Large intestine (tissue), 3 donors: ENCODE results near the gene DOP1A. TPM values are rescaled to one million over a fixed set of nuclear protein-coding genes. Genes with fewer than 3 reads are reported as not detected.
"Not testable (repeated sequence)": the region's sequence is repeated elsewhere in the genome, so short reads cannot be mapped to it uniquely, and the experiment has no call there.

Experiments used
- DNase-seq, 2 donors: peaks; one replicate each; pipeline versions ENCODE4 v3.0.0 to v3.0.0-alpha.2; 2013
- H3K27ac ChIP-seq: one replicate; pipeline ENCODE4 v1.5.1; 2013; ENCODE audit warnings: low read length
- H3K27me3 ChIP-seq: 2 replicates; pipeline ENCODE4 v1.6.1; 2013; ENCODE audit warnings: low read length; ENCODE audit not compliant: control insufficient read depth, insufficient read depth
- H3K36me3 ChIP-seq: 2 replicates; pipeline ENCODE4 v1.6.1; 2013; ENCODE audit warnings: low read length; ENCODE audit not compliant: control insufficient read depth, insufficient read depth
- H3K4me1 ChIP-seq: one replicate; pipeline ENCODE4 v1.6.1; 2013; ENCODE audit warnings: low read length; ENCODE audit not compliant: control insufficient read depth, insufficient read depth
- H3K4me3 ChIP-seq: one replicate; pipeline ENCODE4 v1.5.1; 2013; ENCODE audit warnings: low read length
- H3K9me3 ChIP-seq: one replicate; pipeline ENCODE4 v1.6.1; 2013; ENCODE audit warnings: mild to moderate bottlenecking, low read depth, low read length, moderate library complexity; ENCODE audit not compliant: control insufficient read depth
- WGBS: methylation state at CpG from one replicate; pipeline ENCODE4 v1.1.5; 2013; ENCODE audit warnings: low lambda C conversion rate; ENCODE audit not compliant: insufficient coverage; 5-methylcytosine and 5-hydroxymethylcytosine counted together
- polyA plus RNA-seq: library from polyadenylated mRNA; unstranded; fragments of 120-200 nt; gene quantifications from one replicate; pipeline ENCODE4 v1.2.1, GENCODE V29; 2013

The DOP1A gene
- polyA plus RNA-seq, 1 donor, result 31.3 TPM

GRCh38 chr6:83176246-83176645, 108.8 kb downstream of the DOP1A start:
- peaks cover 75% of the 10 kb centered on the region for H3K36me3 ChIP-seq
- no peaks in the 10 kb centered on the region for H3K27me3 ChIP-seq
- H3K9me3 ChIP-seq, result no peaks in the 10 kb centered on the region
- H3K4me1 ChIP-seq, result no peaks in the 10 kb centered on the region
- H3K27ac ChIP-seq, result no peak overlapping the region
- DNase-seq, result no peak
- 100% methylated on average over 2 of the region's 4 CpGs for WGBS
- no peak overlapping the region for H3K4me3 ChIP-seq

GRCh38 chr6:83180426-83180950, 113.0 kb downstream of the DOP1A start:
- Histone ChIP-seq H3K9me3 (no peaks in the 10 kb centered on the region), H3K36me3 (peaks cover 72% of the 10 kb centered on the region), H3K27ac (no peak overlapping the region), H3K4me3 (no peak overlapping the region), H3K4me1 (no peaks in the 10 kb centered on the region), H3K27me3 (no peaks in the 10 kb centered on the region)
- DNase-seq, result no peak

- Histone ChIP-seq H3K4me1 (no peaks in the 10 kb centered on the region), H3K27me3 (no peaks in the 10 kb centered on the region), H3K27ac (no peak overlapping the region), H3K4me3 (no peak overlapping the region), H3K9me3 (no peaks in the 10 kb centered on the region), H3K36me3 (peaks cover 68% of the 10 kb centered on the region)
- no peak for DNase-seq
- no CpG with 5 or more reads among the region's 1 CpG for WGBS
Measured at GRCh38 chr6:83182114-83182513, 114.6 kb downstream of the DOP1A start.

- Histone ChIP-seq H3K27ac (no peak overlapping the region), H3K9me3 (no peaks in the 10 kb centered on the region), H3K36me3 (peaks cover 58% of the 10 kb centered on the region), H3K4me1 (no peaks in the 10 kb centered on the region), H3K27me3 (no peaks in the 10 kb centered on the region), H3K4me3 (no peak overlapping the region)
- 100% methylated on average over 2 of the region's 9 CpGs for WGBS
- peak in 1 of 2 donors; percentile 18 for DNase-seq
Measured at GRCh38 chr6:83183082-83183828, 115.8 kb downstream of the DOP1A start.

- H3K27me3 ChIP-seq, result no peaks in the 10 kb centered on the region
- no CpG with 5 or more reads among the region's 2 CpGs for WGBS
- H3K36me3 ChIP-seq, result peaks cover 58% of the 10 kb centered on the region
- no peaks in the 10 kb centered on the region for H3K9me3 ChIP-seq
- no peak for DNase-seq
- H3K4me3 ChIP-seq, result no peak overlapping the region
- H3K27ac ChIP-seq, result no peak overlapping the region
- H3K4me1 ChIP-seq, result peaks cover 5% of the 10 kb centered on the region
Measured at GRCh38 chr6:83185096-83185495, 117.6 kb downstream of the DOP1A start.

GRCh38 chr6:83188501-83188900, 121.0 kb downstream of the DOP1A start:
- Histone ChIP-seq H3K36me3 (peaks cover 31% of the 10 kb centered on the region), H3K4me1 (peaks cover 14% of the 10 kb centered on the region), H3K27me3 (no peaks in the 10 kb centered on the region), H3K9me3 (no peaks in the 10 kb centered on the region), H3K4me3 (no peak overlapping the region), H3K27ac (no peak overlapping the region)
- no peak for DNase-seq
- WGBS, result 62% methylated on average over 2 of the region's 3 CpGs

- DNase-seq, result peak; percentile 83 to 92
- no peaks in the 10 kb centered on the region for H3K9me3 ChIP-seq
- H3K4me3 ChIP-seq, result no peak overlapping the region
- H3K27ac ChIP-seq, result peak overlapping the region; percentile 71
- no CpG with 5 or more reads among the region's 6 CpGs for WGBS
- peaks cover 14% of the 10 kb centered on the region for H3K4me1 ChIP-seq
- peaks cover 21% of the 10 kb centered on the region for H3K36me3 ChIP-seq
- H3K27me3 ChIP-seq, result no peaks in the 10 kb centered on the region
Measured at GRCh38 chr6:83190626-83191025, 123.2 kb downstream of the DOP1A start.

GRCh38 chr6:83191974-83192373, 124.5 kb downstream of the DOP1A start:
- H3K27me3 ChIP-seq, result not testable (repeated sequence)
- peak overlapping the region; percentile 89 for H3K4me3 ChIP-seq
- WGBS, result no CpG with 5 or more reads among the region's 18 CpGs

GRCh38 chr6:83192456-83192855, 125.0 kb downstream of the DOP1A start:
- DNase-seq, result no peak
- WGBS, result no CpG with 5 or more reads among the region's 4 CpGs
- Histone ChIP-seq H3K36me3 (peaks cover 17% of the 10 kb centered on the region), H3K9me3 (no peaks in the 10 kb centered on the region), H3K27ac (peak overlapping the region; percentile 85), H3K4me3 (peak overlapping the region; percentile 89), H3K4me1 (peaks cover 14% of the 10 kb centered on the region), H3K27me3 (no peaks in the 10 kb centered on the region)

More at GRCh38 chr6:83191974-83192373, 124.5 kb downstream of the DOP1A start:
- not testable (repeated sequence) for DNase-seq, H3K9me3 ChIP-seq
- H3K27ac ChIP-seq, result peak overlapping the region; percentile 85
- H3K36me3 ChIP-seq, result peaks cover 17% of the 10 kb centered on the region
- H3K4me1 ChIP-seq, result peaks cover 14% of the 10 kb centered on the region

- peak; percentile 91 to 94 for DNase-seq
- H3K9me3 ChIP-seq, result no peaks in the 10 kb centered on the region
- no CpG with 5 or more reads among the region's 88 CpGs for WGBS
- peaks cover 14% of the 10 kb centered on the region for H3K4me1 ChIP-seq
- H3K36me3 ChIP-seq, result peaks cover 17% of the 10 kb centered on the region
- peak within 1 kb of the TSS; percentile 89 for H3K4me3 ChIP-seq
- no peaks in the 10 kb centered on the region for H3K27me3 ChIP-seq
- peak within 1 kb of the TSS; percentile 85 for H3K27ac ChIP-seq
Measured at GRCh38 chr6:83192871-83193746, 125.6 kb downstream of the DOP1A start, which contains the start of the genes PGM3 and RWDD2A. Gene PGM3 (minus strand): TSS chr6:83193265. CDS start chr6:83191012, 2,253 bp downstream. Gene RWDD2A (plus strand): TSS chr6:83193357. CDS start chr6:83194452, 1,095 bp downstream.
